Smooth muscle cell (in vitro differentiated cells): ENCODE results near the gene EXOC6B. TPM values are rescaled to one million over a fixed set of nuclear protein-coding genes. Genes with fewer than 3 reads are reported as not detected.

Experiments used
- DNase-seq: peaks from one replicate; lab custom pipeline; 2025; ENCODE audit not compliant: unreplicated experiment; lab: John Stamatoyannopoulos, UW
- H2AFZ ChIP-seq: fragments of 200-600 bp; sonication (generic); 2 replicates; pipeline ENCODE4 v1.6.0; 2016; ENCODE audit warnings: antibody characterized with exemption, low read depth, mild to moderate bottlenecking
- H3F3A ChIP-seq: fragments of 200-600 bp; sonication (generic); 2 replicates; pipeline ENCODE4 v1.6.0; 2017; ENCODE audit warnings: antibody characterized with exemption, low read depth
- H3K27ac ChIP-seq: fragments of 200-600 bp; sonication (generic); 2 replicates; pipeline ENCODE4 v1.5.1; 2016; ENCODE audit warnings: low read depth, mild to moderate bottlenecking
- H3K27me3 ChIP-seq: fragments of 200-600 bp; sonication (generic); 2 replicates; pipeline ENCODE4 v1.6.1; 2016; ENCODE audit warnings: low read depth, mild to moderate bottlenecking
- H3K36me3 ChIP-seq: fragments of 200-600 bp; sonication (generic); 2 replicates; pipeline ENCODE4 v1.5.1; 2016; ENCODE audit warnings: low read depth
- H3K4me1 ChIP-seq: fragments of 200-600 bp; sonication (generic); 2 replicates; pipeline ENCODE4 v1.5.1; 2016; ENCODE audit warnings: low read depth
- H3K4me2 ChIP-seq: fragments of 200-600 bp; sonication (generic); 2 replicates; pipeline ENCODE4 v1.6.0; 2016; ENCODE audit warnings: mild to moderate bottlenecking
- H3K4me3 ChIP-seq: fragments of 200-600 bp; sonication (generic); 2 replicates; pipeline ENCODE4 v1.5.1; 2016; ENCODE audit warnings: mild to moderate bottlenecking
- H3K79me2 ChIP-seq: fragments of 200-600 bp; sonication (generic); 2 replicates; pipeline ENCODE4 v1.6.0; 2016; ENCODE audit warnings: low read depth, mild to moderate bottlenecking
- H3K9ac ChIP-seq: fragments of 200-600 bp; sonication (generic); 2 replicates; pipeline ENCODE4 v1.6.0; 2016; ENCODE audit warnings: low read depth
- H3K9me3 ChIP-seq: fragments of 200-600 bp; sonication (generic); replicated peaks from 2 replicates; pipeline ENCODE4 v1.5.1; 2016; ENCODE audit warnings: low read depth
- H4K20me1 ChIP-seq: fragments of 200-600 bp; sonication (generic); 2 replicates; pipeline ENCODE4 v1.6.0; 2016; ENCODE audit warnings: low read depth
- CTCF ChIP-seq: fragments of 200-600 bp; sonication (generic); IDR thresholded peaks from 2 replicates; pipeline ENCODE4 v1.5.1; 2017; ENCODE audit warnings: borderline replicate concordance, mild to moderate bottlenecking, antibody characterized with exemption; ENCODE audit not compliant: insufficient read depth, poor library complexity, severe bottlenecking
- WGBS: methylation state at CpG from one replicate; pipeline ENCODE4 v1.1.7; 2016; ENCODE audit warnings: low lambda C conversion rate; 5-methylcytosine and 5-hydroxymethylcytosine counted together
- polyA plus RNA-seq: library from polyadenylated mRNA; unstranded; fragments of >200 nt; fragmentation: Nextera tagmentation; extraction: Ambion mirVana; gene quantifications from 2 replicates; pipeline ENCODE4 v1.2.1, GENCODE V29; 2016
- total RNA-seq: library from RNA; depleted of rRNA; stranded (reverse); fragments of >200 nt; gene quantifications from 2 replicates; pipeline ENCODE4 v1.2.3, GENCODE V29; 2014

EXOC6B gene
- total and polyA plus RNA-seq, 2 experiments from 2014 or later, result 6.9 to 19.7 TPM

- peaks cover 57% of the 10 kb centered on the region for H4K20me1 ChIP-seq
- no peaks in the 10 kb centered on the region for H3K36me3 ChIP-seq
- TF ChIP-seq CTCF, result no peak
- no peaks in the 10 kb centered on the region for H3K4me1 ChIP-seq
- H3K27ac ChIP-seq, result no peak overlapping the region
- no peak overlapping the region for H3K4me3 ChIP-seq
- no peak for DNase-seq
- peaks cover 20% of the 10 kb centered on the region for H3K79me2 ChIP-seq
- H3K27me3 ChIP-seq, result no peaks in the 10 kb centered on the region
- no peak overlapping the region for H2AFZ ChIP-seq
- H3F3A ChIP-seq, result no peaks in the 10 kb centered on the region
- no peak overlapping the region for H3K9ac ChIP-seq
- H3K4me2 ChIP-seq, result no peak overlapping the region
- no peaks in the 10 kb centered on the region for H3K9me3 ChIP-seq
Observed at GRCh38 chr2:72803626-72804320, 22.1 kb downstream of the EXOC6B start.

GRCh38 chr2:72803151-72803550, 22.7 kb downstream of the EXOC6B start:
- H3K27me3 ChIP-seq, result no peaks in the 10 kb centered on the region
- no peak for TF ChIP-seq CTCF
- no peak overlapping the region for H3K27ac ChIP-seq
- H3K9me3 ChIP-seq, result no peaks in the 10 kb centered on the region
- no peaks in the 10 kb centered on the region for H3F3A ChIP-seq
- H3K4me1 ChIP-seq, result no peaks in the 10 kb centered on the region
- DNase-seq, result no peak
- H3K4me3 ChIP-seq, result no peak overlapping the region
- H3K36me3 ChIP-seq, result no peaks in the 10 kb centered on the region
- H3K9ac ChIP-seq, result no peak overlapping the region
- H4K20me1 ChIP-seq, result peaks cover 63% of the 10 kb centered on the region
- peaks cover 19% of the 10 kb centered on the region for H3K79me2 ChIP-seq
- H3K4me2 ChIP-seq, result no peak overlapping the region
- H2AFZ ChIP-seq, result no peak overlapping the region
- 91% methylated on average over 1 of the region's 1 CpG for WGBS

GRCh38 chr2:72800492-72800891, 25.3 kb downstream of the EXOC6B start:
- H3K4me3 ChIP-seq, result no peak overlapping the region
- no peak overlapping the region for H3K27ac ChIP-seq
- no peak overlapping the region for H3K9ac ChIP-seq
- H3F3A ChIP-seq, result no peaks in the 10 kb centered on the region
- no peaks in the 10 kb centered on the region for H3K9me3 ChIP-seq
- H3K27me3 ChIP-seq, result no peaks in the 10 kb centered on the region
- no peaks in the 10 kb centered on the region for H3K36me3 ChIP-seq
- TF ChIP-seq CTCF, result no peak
- no peak overlapping the region for H3K4me2 ChIP-seq
- DNase-seq, result no peak
- peaks cover 25% of the 10 kb centered on the region for H3K79me2 ChIP-seq
- no peaks in the 10 kb centered on the region for H3K4me1 ChIP-seq
- WGBS, result 97% methylated on average over 2 of the region's 2 CpGs
- peaks cover 81% of the 10 kb centered on the region for H4K20me1 ChIP-seq
- H2AFZ ChIP-seq, result no peak overlapping the region

GRCh38 chr2:72797740-72798139, 28.1 kb downstream of the EXOC6B start:
- Histone ChIP-seq H2AFZ (no peak overlapping the region), H3K79me2 (peaks cover 30% of the 10 kb centered on the region), H3K4me1 (no peaks in the 10 kb centered on the region)

More at GRCh38 chr2:72797740-72798139, 28.1 kb downstream of the EXOC6B start:
- no peak for TF ChIP-seq CTCF
- H4K20me1 ChIP-seq, result peaks cover 71% of the 10 kb centered on the region
- no peak overlapping the region for H3K4me3 ChIP-seq
- H3K9ac ChIP-seq, result no peak overlapping the region
- H3K9me3 ChIP-seq, result no peaks in the 10 kb centered on the region
- H3K27ac ChIP-seq, result no peak overlapping the region
- WGBS, result 99% methylated on average over 4 of the region's 4 CpGs
- H3F3A ChIP-seq, result no peaks in the 10 kb centered on the region
- DNase-seq, result no peak
- H3K36me3 ChIP-seq, result no peaks in the 10 kb centered on the region
- no peak overlapping the region for H3K4me2 ChIP-seq
- H3K27me3 ChIP-seq, result no peaks in the 10 kb centered on the region
